ENCODE data around the gene MEF2D. TPM values are rescaled to one million over a fixed set of nuclear protein-coding genes. Genes with fewer than 3 reads are reported as not detected.
A peak's percentile ranks its signal among the peaks of the same experiment; 100 is the strongest.

Gene MEF2D
- total RNA-seq, 5 donors from 2014 or later (not counting 1 experiment from before 2014, with no cell fraction given), result 60.7 to 133 (median 79.3) TPM

GRCh38 chr1:156448134-156448967, 52.2 kb downstream of the MEF2D start:
- WGBS (ENCODE audit: insufficient coverage), result 80% methylated on average over 9 of the region's 11 CpGs
- ATAC-seq (replicated peaks in 1 of 4), result no peak
- CTCF ChIA-PET, result interaction anchor here in 1 of 2 donors (0.6 to 1.5 kb wide), 3 partner anchors 21 to 319 kb away, joined by 3 to 9 read pairs (median 3); no protein-coding TSS in a partner anchor
- Histone ChIP-seq H3K36me3 (ENCODE audit: control insufficient read depth in 2 of 2, extremely low read depth in 1 of 2, insufficient read depth in 1 of 2, low read length in 1 of 2) (no peaks in the 10 kb centered on the region), H3K9me3 (no peaks in the 10 kb centered on the region), H3K27me3 (replicated peaks in 1 of 2; ENCODE audit: control insufficient read depth in 2 of 2, extremely low read depth in 1 of 2, insufficient read depth in 2 of 2, low read length in 1 of 2) (peaks cover 8 to 23% of the 10 kb centered on the region in 2 experiments), H3K4me1 (ENCODE audit: control insufficient read depth in 1 of 2, extremely low read depth in 1 of 2, insufficient read depth in 2 of 2, low read length in 2 of 2) (peaks cover 2 to 5% of the 10 kb centered on the region in 2 experiments), H3K27ac (ENCODE audit: low read length) (no peak overlapping the region), H3K4me3 (ENCODE audit: control insufficient read depth in 1 of 2, extremely low read depth in 1 of 2, low read length in 1 of 2) (no peak overlapping the region)
- no peaks in the 10 kb centered on the region for H3K36me3 Mint-ChIP-seq
- DNase-seq, result no peak
- H3K27me3 Mint-ChIP-seq, result peaks cover 15 to 40% of the 10 kb centered on the region in 2 donors
- POLR2A ChIA-PET, result interaction anchor here in 1 of 2 donors (0.6 kb wide), 1 partner anchor 444 kb away, joined by 3 read pairs; no protein-coding TSS in a partner anchor
- H3K9me3 Mint-ChIP-seq, result no peaks in the 10 kb centered on the region
- H3K27ac Mint-ChIP-seq, result no peak overlapping the region
- H3K4me1 Mint-ChIP-seq, result peaks cover 4 to 9% (median 8%) of the 10 kb centered on the region in 3 donors
- H3K4me3 Mint-ChIP-seq, result no peak overlapping the region

GRCh38 chr1:156445789-156446263, 54.7 kb downstream of the MEF2D start:
- H3K4me1 Mint-ChIP-seq, result peaks cover 4 to 9% (median 8%) of the 10 kb centered on the region in 3 donors
- peaks cover 32 to 60% of the 10 kb centered on the region in 2 donors for H3K27me3 Mint-ChIP-seq
- H3K4me1 ChIP-seq (ENCODE audit: control insufficient read depth in 1 of 2, extremely low read depth in 1 of 2, insufficient read depth in 2 of 2, low read length in 2 of 2), result peaks cover 2 to 5% of the 10 kb centered on the region in 2 experiments
- peaks cover 24 to 36% of the 10 kb centered on the region in 2 experiments for H3K27me3 ChIP-seq (replicated peaks in 1 of 2; ENCODE audit: control insufficient read depth in 2 of 2, extremely low read depth in 1 of 2, insufficient read depth in 2 of 2, low read length in 1 of 2)
- no peaks in the 10 kb centered on the region for H3K9me3 Mint-ChIP-seq
- no peak overlapping the region for H3K27ac ChIP-seq (ENCODE audit: low read length)
- DNase-seq (peak; percentile 37 to 87 (median 67)), ATAC-seq (replicated peaks in 1 of 4) (peak; percentile 80 to 86 (median 84))
- ChIA-PET CTCF (interaction anchor here (0.7 to 2.7 kb wide), 20 partner anchors 9 to 163 kb away, joined by 3 to 143 read pairs (median 4); partner anchors contain the start of gene TMEM79 (in 1 of the 2)), POLR2A (interaction anchor here (0.6 to 1.7 kb wide), 2 partner anchors 60 kb away, joined by 7 to 11 read pairs; no protein-coding TSS in a partner anchor)
- no peak overlapping the region for H3K4me3 ChIP-seq (ENCODE audit: control insufficient read depth in 1 of 2, extremely low read depth in 1 of 2, low read length in 1 of 2)
- no peaks in the 10 kb centered on the region for H3K9me3 ChIP-seq
- no peaks in the 10 kb centered on the region for H3K36me3 ChIP-seq (ENCODE audit: control insufficient read depth in 2 of 2, extremely low read depth in 1 of 2, insufficient read depth in 1 of 2, low read length in 1 of 2)
- H3K27ac Mint-ChIP-seq, result no peak overlapping the region
- H3K36me3 Mint-ChIP-seq, result no peaks in the 10 kb centered on the region
- WGBS (ENCODE audit: insufficient coverage), result 4% methylated on average over 6 of the region's 11 CpGs
- H3K4me3 Mint-ChIP-seq, result peak overlapping the region in 1 of 3 donors; percentile 4

GRCh38 chr1:156444407-156445001, 56.1 kb downstream of the MEF2D start:
- Mint-ChIP-seq H3K4me1 (peaks cover 4 to 9% (median 8%) of the 10 kb centered on the region in 3 donors), H3K27ac (peak overlapping the region in 1 of 2 donors; percentile 7), H3K27me3 (peaks cover 44 to 73% of the 10 kb centered on the region in 2 donors), H3K36me3 (no peaks in the 10 kb centered on the region), H3K9me3 (no peaks in the 10 kb centered on the region), H3K4me3 (no peak overlapping the region)
- ATAC-seq (replicated peaks in 1 of 4) (peak in 1 of 4 experiments; percentile 44), DNase-seq (peak in 6 of 35 experiments; percentile 21 to 56 (median 26))
- POLR2A ChIA-PET, result interaction anchor here in 1 of 2 donors (1.7 kb wide), 1 partner anchor 59 kb away, joined by 11 read pairs; no protein-coding TSS in a partner anchor
- no CpG with 5 or more reads among the region's 1 CpG for WGBS (ENCODE audit: insufficient coverage)
- H3K4me1 ChIP-seq (ENCODE audit: control insufficient read depth in 1 of 2, extremely low read depth in 1 of 2, insufficient read depth in 2 of 2, low read length in 2 of 2), result peaks cover 2 to 5% of the 10 kb centered on the region in 2 experiments
- H3K27ac ChIP-seq (ENCODE audit: low read length), result no peak overlapping the region
- CTCF ChIA-PET, result interaction anchor here (0.6 to 2.7 kb wide), 6 partner anchors 10 to 59 kb away, joined by 3 to 143 read pairs (median 4); no protein-coding TSS in a partner anchor
- no peak overlapping the region for H3K4me3 ChIP-seq (ENCODE audit: control insufficient read depth in 1 of 2, extremely low read depth in 1 of 2, low read length in 1 of 2)
- no peaks in the 10 kb centered on the region for H3K36me3 ChIP-seq (ENCODE audit: control insufficient read depth in 2 of 2, extremely low read depth in 1 of 2, insufficient read depth in 1 of 2, low read length in 1 of 2)
- peaks cover 30 to 50% of the 10 kb centered on the region in 2 experiments for H3K27me3 ChIP-seq (replicated peaks in 1 of 2; ENCODE audit: control insufficient read depth in 2 of 2, extremely low read depth in 1 of 2, insufficient read depth in 2 of 2, low read length in 1 of 2)
- no peaks in the 10 kb centered on the region for H3K9me3 ChIP-seq

GRCh38 chr1:156443286-156443685, 57.3 kb downstream of the MEF2D start:
- POLR2A ChIA-PET, result no interaction called here
- Histone ChIP-seq H3K27me3 (replicated peaks in 1 of 2; ENCODE audit: control insufficient read depth in 2 of 2, extremely low read depth in 1 of 2, insufficient read depth in 2 of 2, low read length in 1 of 2) (peaks cover 32 to 57% of the 10 kb centered on the region in 2 experiments), H3K4me3 (ENCODE audit: control insufficient read depth in 1 of 2, extremely low read depth in 1 of 2, low read length in 1 of 2) (no peak overlapping the region), H3K36me3 (ENCODE audit: control insufficient read depth in 2 of 2, extremely low read depth in 1 of 2, insufficient read depth in 1 of 2, low read length in 1 of 2) (no peaks in the 10 kb centered on the region), H3K9me3 (no peaks in the 10 kb centered on the region), H3K4me1 (ENCODE audit: control insufficient read depth in 1 of 2, extremely low read depth in 1 of 2, insufficient read depth in 2 of 2, low read length in 2 of 2) (peaks cover 10 to 14% of the 10 kb centered on the region in 2 experiments), H3K27ac (ENCODE audit: low read length) (no peak overlapping the region)
- H3K36me3 Mint-ChIP-seq, result no peaks in the 10 kb centered on the region
- no peak overlapping the region for H3K27ac Mint-ChIP-seq
- CTCF ChIA-PET, result interaction anchor here (2.5 to 3.9 kb wide), 2 partner anchors 57 kb away, joined by 19 to 32 read pairs; no protein-coding TSS in a partner anchor
- no peaks in the 10 kb centered on the region for H3K9me3 Mint-ChIP-seq
- no peak overlapping the region for H3K4me3 Mint-ChIP-seq
- peaks cover 48 to 82% of the 10 kb centered on the region in 2 donors for H3K27me3 Mint-ChIP-seq
- peaks cover 14 to 19% (median 17%) of the 10 kb centered on the region in 3 donors for H3K4me1 Mint-ChIP-seq
- ATAC-seq (replicated peaks in 1 of 4) (no peak), DNase-seq (no peak)
- WGBS (ENCODE audit: insufficient coverage), result 64% methylated on average over 6 of the region's 6 CpGs

DNA sequence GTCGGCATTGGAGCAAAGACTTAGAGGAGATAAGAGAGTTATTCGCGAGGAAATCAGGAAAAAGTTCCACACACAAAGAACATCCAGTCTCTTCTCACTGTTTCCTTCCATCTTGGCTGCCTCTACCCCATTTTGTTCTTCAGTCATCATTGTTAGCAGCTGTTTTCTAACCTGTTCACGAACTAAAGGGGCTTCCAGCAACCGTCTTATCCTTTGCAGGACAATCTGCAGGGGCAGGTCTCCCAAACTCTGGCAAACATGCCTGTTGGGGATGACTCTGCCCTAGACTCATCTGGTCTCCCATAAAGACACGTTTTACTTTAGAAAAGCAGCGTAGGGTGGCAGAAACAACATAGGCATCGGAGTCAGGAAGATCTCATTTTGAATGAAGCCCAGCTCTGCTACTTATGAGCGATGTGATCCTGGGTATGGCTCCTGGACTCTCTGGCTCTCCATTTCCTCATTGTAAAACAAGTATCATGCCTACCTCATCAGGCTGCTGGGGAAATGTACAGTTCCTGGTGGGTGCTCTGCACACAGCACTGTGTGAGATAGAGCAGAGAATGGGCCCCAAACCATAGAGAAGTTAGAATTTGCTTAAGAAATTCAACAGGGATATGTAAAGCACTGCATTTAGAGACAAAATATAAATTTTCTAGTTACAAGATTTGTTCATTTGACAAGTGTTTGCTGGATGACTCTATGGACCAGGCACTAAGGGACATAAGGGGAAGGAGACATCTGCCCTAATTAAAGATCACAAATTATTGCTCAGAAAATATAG, 59.7 kb downstream of the MEF2D start:
- Histone ChIP-seq H3K27ac (ENCODE audit: low read length) (no peak overlapping the region), H3K27me3 (replicated peaks in 1 of 2; ENCODE audit: control insufficient read depth in 2 of 2, extremely low read depth in 1 of 2, insufficient read depth in 2 of 2, low read length in 1 of 2) (peaks cover 37 to 72% of the 10 kb centered on the region in 2 experiments), H3K4me1 (ENCODE audit: control insufficient read depth in 1 of 2, extremely low read depth in 1 of 2, insufficient read depth in 2 of 2, low read length in 2 of 2) (peaks cover 13 to 27% of the 10 kb centered on the region in 2 experiments), H3K9me3 (no peaks in the 10 kb centered on the region), H3K4me3 (ENCODE audit: control insufficient read depth in 1 of 2, extremely low read depth in 1 of 2, low read length in 1 of 2) (no peak overlapping the region), H3K36me3 (ENCODE audit: control insufficient read depth in 2 of 2, extremely low read depth in 1 of 2, insufficient read depth in 1 of 2, low read length in 1 of 2) (no peaks in the 10 kb centered on the region)
- ATAC-seq (replicated peaks in 1 of 4) (no peak), DNase-seq (no peak)
- Mint-ChIP-seq H3K36me3 (no peaks in the 10 kb centered on the region), H3K27me3 (peaks cover 62 to 81% of the 10 kb centered on the region in 2 donors), H3K4me3 (no peak overlapping the region), H3K4me1 (peaks cover 23 to 34% (median 25%) of the 10 kb centered on the region in 3 donors), H3K27ac (no peak overlapping the region), H3K9me3 (no peaks in the 10 kb centered on the region)
- 20% methylated on average over 4 of the region's 9 CpGs for WGBS (ENCODE audit: insufficient coverage)
- ChIA-PET POLR2A (no interaction called here), CTCF (interaction anchor here in 1 of 2 donors (3.9 kb wide), 1 partner anchor 55 kb away, joined by 32 read pairs; no protein-coding TSS in a partner anchor)

Data from T-cell (primary cell).